Type B pancreatic cell (in vitro differentiated cells): Measurements from ENCODE around the gene PRPSAP2. TPM values are rescaled to one million over a fixed set of nuclear protein-coding genes. Genes with fewer than 3 reads are reported as not detected.
"Not testable (repeated sequence)": the region's sequence is repeated elsewhere in the genome, so short reads cannot be mapped to it uniquely, and the experiment has no call there.

Experiments used
- DNase-seq: peaks from one replicate; pipeline ENCODE4 v3.0.0; 2021; ENCODE audit warnings: mixed read lengths; ENCODE audit not compliant: unreplicated experiment; ENCODE audit errors: extremely low spot score
- H3K27ac Mint-ChIP-seq: 2 replicates; pipeline ENCODE4 v1.8.0; 2021; ENCODE audit warnings: mild to moderate bottlenecking, mixed read lengths
- H3K27me3 Mint-ChIP-seq: 2 replicates; pipeline ENCODE4 v1.8.0; 2021; ENCODE audit warnings: mixed read lengths
- H3K36me3 Mint-ChIP-seq: 2 replicates; pipeline ENCODE4 v1.8.0; 2021; ENCODE audit warnings: mixed read lengths
- H3K4me1 Mint-ChIP-seq: one replicate; pipeline ENCODE4 v1.8.0; 2021; ENCODE audit warnings: mixed read lengths; ENCODE audit not compliant: unreplicated experiment
- H3K4me3 Mint-ChIP-seq: 2 replicates; pipeline ENCODE4 v1.8.0; 2021; ENCODE audit warnings: mild to moderate bottlenecking, mixed read lengths
- H3K9me3 Mint-ChIP-seq: 2 replicates; pipeline ENCODE4 v1.8.0; 2021; ENCODE audit warnings: mixed read lengths
- CTCF ChIP-seq: fragments of 200-600 bp; sonication (generic); conservative IDR thresholded peaks from 2 replicates; pipeline ENCODE4 v1.5.0; 2021; ENCODE audit warnings: antibody characterized with exemption, mild to moderate bottlenecking
- total RNA-seq: library from RNA; stranded (reverse); gene quantifications from 2 replicates; pipeline ENCODE4 v1.2.1, GENCODE V29; 2021; ENCODE audit warnings: low replicate concordance

PRPSAP2 gene
- total RNA-seq, 1 donor from 2014 or later: 50.7 TPM

- TF ChIP-seq CTCF: no peak
- DNase-seq: no peak
- Mint-ChIP-seq H3K4me1 (peaks cover 24% of the 10 kb centered on the region), H3K4me3 (no peak overlapping the region), H3K36me3 (peaks cover 32% of the 10 kb centered on the region), H3K9me3 (no peaks in the 10 kb centered on the region), H3K27ac (peak overlapping the region; percentile 7), H3K27me3 (no peaks in the 10 kb centered on the region)
Observed at GRCh38 chr17:18921912-18922451, 64.1 kb downstream of the PRPSAP2 start.

- not testable (repeated sequence) for H3K9me3 Mint-ChIP-seq, H3K27ac Mint-ChIP-seq, DNase-seq, H3K4me3 Mint-ChIP-seq, H3K27me3 Mint-ChIP-seq
- H3K4me1 Mint-ChIP-seq: peaks cover 24% of the 10 kb centered on the region
- H3K36me3 Mint-ChIP-seq: peaks cover 32% of the 10 kb centered on the region
Observed at GRCh38 chr17:18922596-18922995, 64.7 kb downstream of the PRPSAP2 start.

GRCh38 chr17:18925187-18925586 lies 67.3 kb downstream of the PRPSAP2 start:
- peaks cover 27% of the 10 kb centered on the region for H3K36me3 Mint-ChIP-seq
- no peak overlapping the region for H3K4me3 Mint-ChIP-seq
- H3K4me1 Mint-ChIP-seq: peaks cover 17% of the 10 kb centered on the region
- H3K27me3 Mint-ChIP-seq: no peaks in the 10 kb centered on the region
- DNase-seq: no peak
- no peaks in the 10 kb centered on the region for H3K9me3 Mint-ChIP-seq
- no peak for TF ChIP-seq CTCF
- no peak overlapping the region for H3K27ac Mint-ChIP-seq

GRCh38 chr17:18928628-18929125 lies 70.7 kb downstream of the PRPSAP2 start:
- DNase-seq: no peak
- Mint-ChIP-seq H3K9me3 (no peaks in the 10 kb centered on the region), H3K4me3 (no peak overlapping the region), H3K36me3 (peaks cover 29% of the 10 kb centered on the region), H3K27me3 (no peaks in the 10 kb centered on the region), H3K27ac (no peak overlapping the region), H3K4me1 (no peaks in the 10 kb centered on the region)
- TF ChIP-seq CTCF: no peak

GRCh38 chr17:18932360-18933055 lies 74.6 kb downstream of the PRPSAP2 start:
- Mint-ChIP-seq H3K27ac (no peak overlapping the region), H3K4me1 (no peaks in the 10 kb centered on the region), H3K27me3 (no peaks in the 10 kb centered on the region), H3K36me3 (peaks cover 24% of the 10 kb centered on the region), H3K9me3 (no peaks in the 10 kb centered on the region), H3K4me3 (no peak overlapping the region)
- TF ChIP-seq CTCF: no peak
- no peak for DNase-seq
